ENCODE measurements around the gene WWOX.

WWOX gene

GRCh38 chr16:79139799-79140198, 1040.3 kb downstream of the WWOX start:
- Histone ChIP-seq H3K4me3 (replicated peaks; ENCODE audit: low read depth, low read length) (no peak overlapping the region), H3K27me3 (replicated peaks; ENCODE audit: control insufficient read depth, insufficient read depth, low read length) (no peaks in the 10 kb centered on the region; the same call in none of the 2 replicates), H3K36me3 (ENCODE audit: control insufficient read depth, insufficient read depth, low read length) (no peaks in the 10 kb centered on the region)
- no peak for TF ChIP-seq CTCF (IDR thresholded peaks at IDR 0.05; ENCODE audit: insufficient read depth, low read length, poor library complexity, severe bottlenecking)
- no peak for DNase-seq (ENCODE audit: extremely low read depth, insufficient read length)

DNA sequence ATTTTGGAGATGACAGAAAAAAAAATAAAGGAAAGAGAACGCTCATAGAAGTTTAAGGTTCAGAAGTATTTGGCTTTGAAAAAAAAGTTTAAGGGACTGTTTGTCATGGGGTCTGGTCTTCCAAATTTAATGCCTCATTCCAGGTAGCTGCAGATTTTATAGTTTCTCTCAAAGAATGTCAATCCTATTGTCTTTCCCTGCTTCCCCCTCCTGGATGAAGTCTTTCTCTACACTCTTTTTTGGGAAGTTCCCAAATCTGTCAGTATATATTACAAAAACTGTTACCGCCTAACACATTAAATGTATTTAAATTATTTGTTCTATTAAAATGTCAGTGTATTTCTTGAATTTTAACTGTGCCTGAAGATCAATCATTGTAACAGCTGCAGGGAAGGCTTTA, 1043.6 kb downstream of the WWOX start:
- DNase-seq (ENCODE audit: extremely low read depth, insufficient read length): no peak
- Histone ChIP-seq H3K36me3 (ENCODE audit: control insufficient read depth, insufficient read depth, low read length) (no peaks in the 10 kb centered on the region), H3K27me3 (replicated peaks; ENCODE audit: control insufficient read depth, insufficient read depth, low read length) (no peaks in the 10 kb centered on the region; the same call in none of the 2 replicates), H3K4me3 (replicated peaks; ENCODE audit: low read depth, low read length) (no peak overlapping the region)
- no peak for TF ChIP-seq CTCF (IDR thresholded peaks at IDR 0.05; ENCODE audit: insufficient read depth, low read length, poor library complexity, severe bottlenecking)

- no peak for TF ChIP-seq CTCF (IDR thresholded peaks at IDR 0.05; ENCODE audit: insufficient read depth, low read length, poor library complexity, severe bottlenecking)
- Histone ChIP-seq H3K36me3 (ENCODE audit: control insufficient read depth, insufficient read depth, low read length) (no peaks in the 10 kb centered on the region), H3K4me3 (replicated peaks; ENCODE audit: low read depth, low read length) (no peak overlapping the region), H3K27me3 (replicated peaks; ENCODE audit: control insufficient read depth, insufficient read depth, low read length) (no peaks in the 10 kb centered on the region)
- DNase-seq (ENCODE audit: extremely low read depth, insufficient read length): no peak
Observed at GRCh38 chr16:79150151-79150550, 1050.7 kb downstream of the WWOX start.

DNA sequence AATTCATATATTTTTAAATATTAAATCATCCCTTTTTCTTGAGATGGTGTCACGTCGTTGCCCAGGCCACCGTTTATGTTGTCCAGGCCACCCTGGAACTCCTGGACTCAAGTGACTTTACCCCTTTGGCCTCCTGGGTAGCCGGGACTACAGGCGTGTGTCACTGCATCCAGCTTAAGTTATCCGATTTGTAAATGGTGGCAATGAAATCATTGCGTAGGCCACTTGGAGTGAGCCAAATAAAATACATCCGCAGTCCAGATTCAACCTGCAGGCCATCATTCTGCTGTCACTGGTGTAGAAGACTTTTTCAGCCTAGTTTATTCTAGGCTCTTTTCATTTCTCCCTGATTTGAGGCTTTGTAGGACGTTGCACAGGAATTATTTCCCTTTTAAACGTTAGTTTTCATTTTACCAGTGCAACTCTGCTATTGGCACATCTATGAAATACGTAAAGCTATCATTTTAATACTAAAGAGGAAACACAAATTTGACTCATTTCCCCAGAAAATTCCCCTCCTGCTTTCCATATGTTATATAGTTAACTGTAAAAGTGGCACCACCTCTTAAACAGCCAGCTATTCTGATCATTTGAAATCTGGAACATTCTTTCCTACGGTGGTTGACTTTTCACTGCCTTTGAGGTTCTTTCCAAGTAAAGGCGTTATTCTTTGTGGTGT, 1051.3 kb downstream of the WWOX start:
- TF ChIP-seq CTCF (IDR thresholded peaks at IDR 0.05; ENCODE audit: insufficient read depth, low read length, poor library complexity, severe bottlenecking): no peak
- Histone ChIP-seq H3K36me3 (ENCODE audit: control insufficient read depth, insufficient read depth, low read length) (no peaks in the 10 kb centered on the region), H3K4me3 (replicated peaks; ENCODE audit: low read depth, low read length) (no peak overlapping the region), H3K27me3 (replicated peaks; ENCODE audit: control insufficient read depth, insufficient read depth, low read length) (no peaks in the 10 kb centered on the region)
- DNase-seq (ENCODE audit: extremely low read depth, insufficient read length): no peak

GRCh38 chr16:79154086-79154485, 1054.6 kb downstream of the WWOX start:
- H3K27me3 ChIP-seq (replicated peaks; ENCODE audit: control insufficient read depth, insufficient read depth, low read length): peaks cover 2% of the 10 kb centered on the region
- no peak overlapping the region for H3K4me3 ChIP-seq (replicated peaks; ENCODE audit: low read depth, low read length)
- no peak for DNase-seq (ENCODE audit: extremely low read depth, insufficient read length)
- no peak for TF ChIP-seq CTCF (IDR thresholded peaks at IDR 0.05; ENCODE audit: insufficient read depth, low read length, poor library complexity, severe bottlenecking)
- no peaks in the 10 kb centered on the region for H3K36me3 ChIP-seq (ENCODE audit: control insufficient read depth, insufficient read depth, low read length)

DNA sequence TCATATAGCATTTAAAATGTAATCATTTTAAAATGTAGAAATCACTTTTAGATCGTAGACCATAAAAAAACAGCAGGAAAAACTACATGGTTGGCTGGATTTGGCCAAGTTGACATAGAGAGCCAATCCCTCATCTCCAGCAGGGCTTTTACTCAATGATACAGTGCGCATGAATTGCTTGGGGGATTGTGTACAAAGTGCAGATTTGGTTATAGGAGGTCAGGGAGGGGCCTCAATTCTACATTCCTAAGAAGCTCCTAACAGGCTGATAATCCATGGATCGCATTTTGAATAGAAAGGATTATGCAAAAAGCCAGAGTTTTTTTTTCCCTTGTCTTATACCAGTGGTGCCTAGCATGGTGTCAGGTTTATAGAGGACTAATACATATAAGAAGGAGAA, 1056.0 kb downstream of the WWOX start:
- H3K27me3 ChIP-seq (replicated peaks; ENCODE audit: control insufficient read depth, insufficient read depth, low read length): peaks cover 2% of the 10 kb centered on the region
- no peak for DNase-seq (ENCODE audit: extremely low read depth, insufficient read length)
- no peak overlapping the region for H3K4me3 ChIP-seq (replicated peaks; ENCODE audit: low read depth, low read length)
- H3K36me3 ChIP-seq (ENCODE audit: control insufficient read depth, insufficient read depth, low read length): no peaks in the 10 kb centered on the region
- no peak for TF ChIP-seq CTCF (IDR thresholded peaks at IDR 0.05; ENCODE audit: insufficient read depth, low read length, poor library complexity, severe bottlenecking)
